Loucy (cell line): Measurements from ENCODE around the gene PDK4.

Source experiments
- H2AFZ ChIP-seq: fragments of 200-600 bp; sonication (generic); 2 replicates; pipeline ENCODE4 v1.6.0; 2016; ENCODE audit warnings: antibody characterized with exemption, mild to moderate bottlenecking, low read length, moderate library complexity
- H3F3A ChIP-seq: fragments of 200-600 bp; 2 replicates; pipeline ENCODE4 v1.6.0; 2016; ENCODE audit warnings: antibody characterized with exemption, low read depth, mild to moderate bottlenecking
- H3K27me3 ChIP-seq: fragments of 200-600 bp; sonication (generic); 2 replicates; pipeline ENCODE4 v1.6.1; 2014; ENCODE audit warnings: low read length, mild to moderate bottlenecking; ENCODE audit not compliant: insufficient read depth, poor library complexity, severe bottlenecking
- H3K36me3 ChIP-seq: fragments of 200-600 bp; sonication (generic); 2 replicates; pipeline ENCODE4 v1.6.1; 2016; ENCODE audit warnings: low read length; ENCODE audit not compliant: insufficient read depth
- H3K4me1 ChIP-seq: fragments of 200-600 bp; sonication (generic); 2 replicates; pipeline ENCODE4 v1.5.1; 2014; ENCODE audit warnings: low read length, mild to moderate bottlenecking; ENCODE audit not compliant: insufficient read depth, poor library complexity, severe bottlenecking
- H3K4me2 ChIP-seq: fragments of 200-600 bp; sonication (generic); 2 replicates; pipeline ENCODE4 v1.6.0; 2014; ENCODE audit warnings: antibody characterized with exemption, low read length, low read depth, mild to moderate bottlenecking; ENCODE audit not compliant: poor library complexity, severe bottlenecking
- H3K4me3 ChIP-seq: fragments of 200-600 bp; sonication (generic); 2 replicates; pipeline ENCODE4 v1.5.1; 2014; ENCODE audit warnings: low read length, mild to moderate bottlenecking, mixed read lengths; ENCODE audit not compliant: poor library complexity, severe bottlenecking
- H3K79me2 ChIP-seq: fragments of 200-600 bp; sonication (generic); 2 replicates; pipeline ENCODE4 v1.6.1; 2014; ENCODE audit warnings: low read length; ENCODE audit not compliant: insufficient read depth
- H3K9ac ChIP-seq: fragments of 200-600 bp; sonication (generic); 2 replicates; pipeline ENCODE4 v1.6.0; 2014; ENCODE audit warnings: mild to moderate bottlenecking, low read depth, low read length, moderate library complexity; ENCODE audit not compliant: poor library complexity, severe bottlenecking
- H3K9me2 ChIP-seq: fragments of 200-600 bp; sonication (generic); replicated peaks from 2 replicates; pipeline ENCODE4 v1.6.1; 2016; ENCODE audit warnings: low read depth, low read length, mixed read lengths
- H3K9me3 ChIP-seq: fragments of 200-600 bp; sonication (generic); 2 replicates; pipeline ENCODE4 v1.6.1; 2014; ENCODE audit warnings: mild to moderate bottlenecking, antibody characterized with exemption, low read length, low read depth; ENCODE audit not compliant: insufficient read depth
- H4K20me1 ChIP-seq: fragments of 200-600 bp; sonication (generic); 2 replicates; pipeline ENCODE4 v1.6.0; 2014; ENCODE audit warnings: antibody characterized with exemption, low read length, mild to moderate bottlenecking; ENCODE audit not compliant: insufficient read depth, poor library complexity, severe bottlenecking
- EZH2phosphoT487 ChIP-seq: fragments of 200-600 bp; IDR thresholded peaks from 2 replicates; pipeline ENCODE4 v1.6.1; 2018; ENCODE audit warnings: antibody characterized with exemption, mild to moderate bottlenecking, moderate library complexity, borderline replicate concordance
- TF ChIP-seq, protein P1 (sequence below): fragments of 200-600 bp; sonication (generic); conservative IDR thresholded peaks from 2 replicates; pipeline ENCODE4 v1.5.1; 2014; ENCODE audit warnings: mild to moderate bottlenecking, antibody characterized with exemption, low read length

The PDK4 gene

DNA sequence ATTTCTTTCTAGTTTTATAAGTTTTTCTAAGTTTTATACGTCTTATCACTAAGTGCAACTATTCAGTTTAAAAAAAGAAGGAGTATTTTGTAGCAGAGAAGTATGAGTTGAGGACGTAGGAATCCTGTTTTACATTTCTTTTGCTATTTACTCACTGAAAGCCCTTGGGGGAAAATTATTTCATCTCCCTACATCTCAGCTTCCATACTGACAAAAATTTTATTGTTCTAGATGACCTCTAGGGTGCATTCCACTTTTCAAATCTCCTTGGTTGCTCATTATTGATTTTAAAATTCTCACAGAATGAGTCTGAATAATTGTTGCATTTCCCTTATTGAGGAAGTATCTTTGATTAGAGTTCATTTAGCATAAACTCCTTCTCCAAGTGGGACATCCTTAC, 14.9 kb upstream of the PDK4 start:
- H3K27me3 ChIP-seq: no peaks in the 10 kb centered on the region
- H3K9ac ChIP-seq: no peak overlapping the region
- H3K36me3 ChIP-seq: no peaks in the 10 kb centered on the region
- peaks cover 56% of the 10 kb centered on the region for H3K4me1 ChIP-seq
- no peaks in the 10 kb centered on the region; the same call in 1 of the 2 replicates for H3K9me3 ChIP-seq
- H3K79me2 ChIP-seq: no peaks in the 10 kb centered on the region
- peak overlapping the region; percentile 36 for H3K4me2 ChIP-seq
- H3F3A ChIP-seq: peaks cover 7% of the 10 kb centered on the region; the same call in 1 of the 2 replicates
- TF ChIP-seq EZH2phosphoT487: no peak
- TF ChIP-seq, protein P1, sequence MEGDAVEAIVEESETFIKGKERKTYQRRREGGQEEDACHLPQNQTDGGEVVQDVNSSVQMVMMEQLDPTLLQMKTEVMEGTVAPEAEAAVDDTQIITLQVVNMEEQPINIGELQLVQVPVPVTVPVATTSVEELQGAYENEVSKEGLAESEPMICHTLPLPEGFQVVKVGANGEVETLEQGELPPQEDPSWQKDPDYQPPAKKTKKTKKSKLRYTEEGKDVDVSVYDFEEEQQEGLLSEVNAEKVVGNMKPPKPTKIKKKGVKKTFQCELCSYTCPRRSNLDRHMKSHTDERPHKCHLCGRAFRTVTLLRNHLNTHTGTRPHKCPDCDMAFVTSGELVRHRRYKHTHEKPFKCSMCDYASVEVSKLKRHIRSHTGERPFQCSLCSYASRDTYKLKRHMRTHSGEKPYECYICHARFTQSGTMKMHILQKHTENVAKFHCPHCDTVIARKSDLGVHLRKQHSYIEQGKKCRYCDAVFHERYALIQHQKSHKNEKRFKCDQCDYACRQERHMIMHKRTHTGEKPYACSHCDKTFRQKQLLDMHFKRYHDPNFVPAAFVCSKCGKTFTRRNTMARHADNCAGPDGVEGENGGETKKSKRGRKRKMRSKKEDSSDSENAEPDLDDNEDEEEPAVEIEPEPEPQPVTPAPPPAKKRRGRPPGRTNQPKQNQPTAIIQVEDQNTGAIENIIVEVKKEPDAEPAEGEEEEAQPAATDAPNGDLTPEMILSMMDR: no peak
- H2AFZ ChIP-seq: no peak overlapping the region; the same call in 1 of the 2 replicates
- H4K20me1 ChIP-seq: no peaks in the 10 kb centered on the region
- no peaks in the 10 kb centered on the region for H3K9me2 ChIP-seq
- no peak overlapping the region for H3K4me3 ChIP-seq

DNA sequence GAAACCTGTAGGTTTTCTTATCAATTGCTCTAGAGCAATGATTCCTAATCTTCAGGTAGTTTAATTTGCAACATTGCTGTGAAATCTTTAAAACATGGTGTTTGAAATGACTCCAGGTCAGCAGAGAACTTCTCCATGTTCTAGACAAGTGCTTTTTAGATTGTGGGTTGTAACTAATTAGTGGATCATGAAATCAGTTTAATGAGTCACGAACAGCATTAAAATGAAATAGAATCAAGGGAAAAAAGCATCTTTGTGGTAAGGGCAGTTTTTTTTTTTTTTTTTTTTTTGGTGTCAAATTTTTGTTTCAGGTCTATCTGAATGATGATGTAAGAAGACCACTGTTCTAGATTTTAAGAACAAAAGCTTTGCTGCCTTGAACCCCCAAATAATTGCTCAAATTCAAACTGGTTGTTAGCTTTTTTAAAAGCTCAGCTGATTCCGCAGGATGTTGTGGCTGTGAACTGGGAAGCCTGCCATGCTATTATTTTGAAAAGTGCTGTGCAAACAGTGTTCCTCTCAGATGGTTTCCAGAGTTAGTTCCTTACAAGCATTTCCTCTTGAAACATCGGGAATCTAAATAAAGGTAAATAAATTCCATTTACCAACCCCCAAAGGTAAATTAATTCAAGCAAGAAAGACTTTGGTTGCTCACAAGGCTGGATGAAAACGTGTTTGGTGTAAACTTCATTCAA, 13.1 kb upstream of the PDK4 start:
- no peaks in the 10 kb centered on the region for H3K27me3 ChIP-seq
- H3K9ac ChIP-seq: no peak overlapping the region
- no peaks in the 10 kb centered on the region for H3K79me2 ChIP-seq
- H2AFZ ChIP-seq: peak overlapping the region; percentile 62; the same call in 1 of the 2 replicates
- peak overlapping the region; percentile 42 for H3K4me2 ChIP-seq
- TF ChIP-seq, protein P1: no peak
- no peak for TF ChIP-seq EZH2phosphoT487
- peak overlapping the region; percentile 21 for H3K4me3 ChIP-seq
- no peaks in the 10 kb centered on the region for H3K36me3 ChIP-seq
- H3K9me3 ChIP-seq: no peaks in the 10 kb centered on the region; the same call in 1 of the 2 replicates
- no peaks in the 10 kb centered on the region for H3K9me2 ChIP-seq
- no peaks in the 10 kb centered on the region for H4K20me1 ChIP-seq
- H3K4me1 ChIP-seq: peaks cover 57% of the 10 kb centered on the region
- peaks cover 7% of the 10 kb centered on the region; the same call in 1 of the 2 replicates for H3F3A ChIP-seq

DNA sequence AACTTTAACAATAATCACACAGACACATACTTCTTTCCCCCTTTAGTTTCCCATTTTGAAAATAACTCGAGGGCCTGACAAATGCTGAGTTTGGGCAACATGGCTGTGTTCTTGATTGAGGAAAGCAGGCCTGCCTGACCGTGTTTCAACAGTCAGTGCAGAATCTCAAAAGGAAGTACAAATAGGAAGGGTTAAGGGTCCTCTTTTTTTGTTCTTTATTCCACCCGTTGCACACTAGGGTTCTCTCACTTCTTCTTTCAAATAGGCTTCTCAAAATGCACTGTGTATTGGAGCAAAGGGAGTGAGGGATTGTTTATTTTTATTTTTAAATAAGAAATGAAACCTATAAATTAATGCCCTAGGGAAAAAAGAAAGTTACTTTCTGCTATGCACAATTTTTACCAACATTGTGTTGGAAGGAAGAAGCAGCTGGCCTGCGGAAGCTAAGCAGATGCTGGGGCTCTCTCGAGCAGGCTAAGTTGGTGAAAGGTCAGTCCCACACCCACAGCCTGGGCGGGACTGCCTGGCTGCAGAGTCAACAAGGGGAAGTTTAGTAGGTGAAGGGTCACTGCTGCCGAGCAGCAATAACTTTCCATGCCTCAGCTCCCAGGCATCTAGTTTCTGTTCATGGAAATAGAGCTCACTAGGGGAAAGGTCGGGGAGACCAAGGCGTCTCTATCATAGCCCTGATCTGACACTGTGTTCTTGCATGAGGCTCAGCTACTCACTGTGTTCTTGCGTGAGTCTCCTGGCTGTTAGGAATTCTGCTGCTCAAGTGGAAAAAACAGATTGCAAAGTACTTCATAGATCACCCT, 12.2 kb upstream of the PDK4 start:
- Histone ChIP-seq H2AFZ (peak overlapping the region; percentile 62), H3K27me3 (no peaks in the 10 kb centered on the region), H3K9me3 (no peaks in the 10 kb centered on the region), H4K20me1 (no peaks in the 10 kb centered on the region), H3K4me3 (peak overlapping the region; percentile 21), H3K36me3 (no peaks in the 10 kb centered on the region), H3F3A (peaks cover 7% of the 10 kb centered on the region; the same call in 1 of the 2 replicates), H3K9me2 (no peaks in the 10 kb centered on the region), H3K79me2 (no peaks in the 10 kb centered on the region), H3K4me2 (peak overlapping the region; percentile 42), H3K4me1 (peaks cover 57% of the 10 kb centered on the region), H3K9ac (peak overlapping the region; percentile 43)
- TF ChIP-seq, protein P1: no peak
- no peak for TF ChIP-seq EZH2phosphoT487
